H9 (cell line): ENCODE measurements around the gene MTHFD1. TPM values are rescaled to one million over a fixed set of nuclear protein-coding genes. Genes with fewer than 3 reads are reported as not detected.

Source experiments
- DNase-seq: peaks from one replicate; pipeline ENCODE4 v3.0.0-alpha.2; 2017
- H2AFZ ChIP-seq: one replicate; pipeline ENCODE4 v1.6.1; 2013; ENCODE audit warnings: mild to moderate bottlenecking, low read length, control low read depth, moderate library complexity
- H2AK5ac ChIP-seq: 2 replicates; pipeline ENCODE4 v1.6.1; 2013; ENCODE audit warnings: low read length, control low read depth, mixed read lengths; ENCODE audit not compliant: insufficient read length
- H2BK120ac ChIP-seq: one replicate; pipeline ENCODE4 v1.6.1; 2013; ENCODE audit warnings: low read depth, mild to moderate bottlenecking, low read length, control low read depth, inconsistent platforms; ENCODE audit not compliant: poor library complexity, severe bottlenecking
- H2BK12ac ChIP-seq: 2 replicates; pipeline ENCODE4 v1.6.1; 2013; ENCODE audit warnings: low read length, control low read depth, mixed read lengths, low read depth; ENCODE audit not compliant: insufficient read length
- H2BK15ac ChIP-seq: 2 replicates; pipeline ENCODE4 v1.6.1; 2013; ENCODE audit warnings: low read depth, low read length, control low read depth
- H2BK20ac ChIP-seq: one replicate; pipeline ENCODE4 v1.6.1; 2013; ENCODE audit warnings: low read depth, mild to moderate bottlenecking, low read length, control low read depth, inconsistent platforms; ENCODE audit not compliant: poor library complexity, severe bottlenecking
- H2BK5ac ChIP-seq: 2 replicates; pipeline ENCODE4 v1.6.1; 2013; ENCODE audit warnings: low read length, control low read depth, mixed read lengths; ENCODE audit not compliant: insufficient read length
- H3K14ac ChIP-seq: 2 replicates; pipeline ENCODE4 v1.6.1; 2013; ENCODE audit warnings: low read length, control low read depth; ENCODE audit not compliant: insufficient read depth
- H3K18ac ChIP-seq: 2 replicates; pipeline ENCODE4 v1.6.1; 2013; ENCODE audit warnings: low read depth, mild to moderate bottlenecking, mixed read lengths, low read length, control low read depth; ENCODE audit not compliant: insufficient read length
- H3K23ac ChIP-seq: 2 replicates; pipeline ENCODE4 v1.6.1; 2013; ENCODE audit warnings: low read length, control low read depth, mixed read lengths, low read depth; ENCODE audit not compliant: insufficient read length
- H3K23me2 ChIP-seq: 2 replicates; pipeline ENCODE4 v1.6.1; 2013; ENCODE audit warnings: low read depth, mild to moderate bottlenecking, mixed read lengths, low read length, control low read depth; ENCODE audit not compliant: insufficient read length, poor library complexity, severe bottlenecking
- H3K27ac ChIP-seq: 2 replicates; pipeline ENCODE4 v1.5.1; 2013; ENCODE audit warnings: low read length, control low read depth, mixed read lengths, low read depth; ENCODE audit not compliant: insufficient read length
- H3K27me3 ChIP-seq: 2 replicates; pipeline ENCODE4 v1.6.1; 2013; ENCODE audit warnings: low read length, control low read depth, inconsistent platforms; ENCODE audit not compliant: insufficient read depth
- H3K4ac ChIP-seq: 2 replicates; pipeline ENCODE4 v1.6.1; 2013; ENCODE audit warnings: low read depth, mild to moderate bottlenecking, control low read depth, inconsistent platforms, low read length, moderate library complexity
- H3K4me1 ChIP-seq: 2 replicates; pipeline ENCODE4 v1.6.1; 2013; ENCODE audit warnings: low read length, control low read depth, inconsistent platforms; ENCODE audit not compliant: insufficient read depth
- H3K4me2 ChIP-seq: 2 replicates; pipeline ENCODE4 v1.6.1; 2013; ENCODE audit warnings: low read length, control low read depth, mixed read lengths; ENCODE audit not compliant: insufficient read length, insufficient read depth
- H3K56ac ChIP-seq: 2 replicates; pipeline ENCODE4 v1.6.1; 2013; ENCODE audit warnings: low read depth, mild to moderate bottlenecking, mixed read lengths, low read length, control low read depth; ENCODE audit not compliant: insufficient read length
- H3K79me1 ChIP-seq: 2 replicates; pipeline ENCODE4 v1.6.1; 2013; ENCODE audit warnings: low read depth, mild to moderate bottlenecking, moderate library complexity, low read length, control low read depth, inconsistent platforms; ENCODE audit not compliant: insufficient read depth, poor library complexity, severe bottlenecking
- H3K79me2 ChIP-seq: 2 replicates; pipeline ENCODE4 v1.6.1; 2013; ENCODE audit warnings: low read length, control low read depth, inconsistent platforms; ENCODE audit not compliant: insufficient read depth
- H3K9ac ChIP-seq: 2 replicates; pipeline ENCODE4 v1.6.1; 2013; ENCODE audit warnings: low read length, control low read depth, mixed read lengths; ENCODE audit not compliant: insufficient read length; ENCODE audit errors: extremely low read depth
- H3K9me3 ChIP-seq: one replicate; pipeline ENCODE4 v1.6.1; 2013; ENCODE audit warnings: low read depth, low read length, inconsistent platforms; ENCODE audit not compliant: control insufficient read depth
- H3T11ph ChIP-seq: one replicate; pipeline ENCODE4 v1.6.1; 2013; ENCODE audit warnings: mild to moderate bottlenecking, low read length, control low read depth, inconsistent platforms
- H4K20me1 ChIP-seq: one replicate; pipeline ENCODE4 v1.6.1; 2013; ENCODE audit not compliant: control insufficient read depth, insufficient read length, insufficient read depth
- H4K5ac ChIP-seq: 2 replicates; pipeline ENCODE4 v1.6.1; 2013; ENCODE audit warnings: low read depth, mild to moderate bottlenecking, mixed read lengths, low read length, control low read depth; ENCODE audit not compliant: insufficient read length
- H4K8ac ChIP-seq: replicated peaks from 2 replicates; pipeline ENCODE4 v1.6.1; 2013; ENCODE audit warnings: low read length, control low read depth, mixed read lengths, low read depth; ENCODE audit not compliant: insufficient read length
- H4K91ac ChIP-seq: 2 replicates; pipeline ENCODE4 v1.6.1; 2013; ENCODE audit warnings: low read depth, mild to moderate bottlenecking, moderate library complexity, mixed read lengths, low read length, control low read depth; ENCODE audit not compliant: insufficient read length
- H3K27ac Mint-ChIP-seq, 3 experiments: 2 replicates in 2 of 3; 3 replicates in 1 of 3; pipeline ENCODE4 v1.8.0; 2020 to 2021; ENCODE audit warnings: mixed read lengths in 3 of 3, mild to moderate bottlenecking in 1 of 3, moderate library complexity in 1 of 3
- H3K27me3 Mint-ChIP-seq: 2 replicates; pipeline ENCODE4 v1.8.0; 2021; ENCODE audit warnings: low read depth, mild to moderate bottlenecking, moderate library complexity, mixed read lengths
- H3K36me3 Mint-ChIP-seq, 3 experiments: 2 replicates in 2 of 3; 3 replicates in 1 of 3; pipeline ENCODE4 v1.8.0; 2020 to 2021; ENCODE audit warnings: low read depth in 3 of 3, mixed read lengths in 3 of 3; ENCODE audit not compliant: insufficient read depth in 1 of 3
- H3K4me1 Mint-ChIP-seq, 2 experiments: 2 replicates each; pipeline ENCODE4 v1.8.0; 2020; ENCODE audit warnings: mixed read lengths in 2 of 2
- H3K4me3 Mint-ChIP-seq, 2 experiments: 2 replicates in 1 of 2; 3 replicates in 1 of 2; pipeline ENCODE4 v1.8.0; 2020 to 2021; ENCODE audit warnings: mild to moderate bottlenecking in 2 of 2, mixed read lengths in 2 of 2, moderate library complexity in 1 of 2
- H3K9me3 Mint-ChIP-seq, 2 experiments: 2 replicates in 1 of 2; 3 replicates in 1 of 2; pipeline ENCODE4 v1.8.0; 2020; ENCODE audit warnings: mild to moderate bottlenecking in 2 of 2, mixed read lengths in 2 of 2, moderate library complexity in 1 of 2
- CTCF ChIP-seq: fragments of 200-600 bp; sonication (generic); conservative IDR thresholded peaks from 3 replicates; pipeline ENCODE4 v1.8.0; 2021; ENCODE audit warnings: antibody characterized with exemption, mild to moderate bottlenecking
- WGBS: extraction: QIAGEN DNeasy Blood & Tissue Kit; methylation state at CpG from one replicate; pipeline ENCODE4 v1.1.7; 2013; ENCODE audit warnings: missing lambda C conversion rate, low lambda C conversion rate, mixed read lengths; ENCODE audit not compliant: insufficient read length; ENCODE audit errors: extremely low coverage; 5-methylcytosine and 5-hydroxymethylcytosine counted together
- total RNA-seq: library from RNA; stranded (reverse); gene quantifications from 2 replicates; pipeline ENCODE4 v1.2.1, GENCODE V29; 2021

Gene MTHFD1
- total RNA-seq, 1 experiment from 2014 or later = 203 TPM

GRCh38 chr14:64423987-64424386, 35.8 kb downstream of the MTHFD1 start:
- no CpG with 5 or more reads among the region's 6 CpGs for WGBS
- TF ChIP-seq CTCF = no peak
- Histone ChIP-seq H4K8ac (no peak overlapping the region), H3K4me2 (no peak overlapping the region), H3K9me3 (no peaks in the 10 kb centered on the region), H2BK5ac (no peak overlapping the region), H3K14ac (no peak overlapping the region), H3K56ac (no peak overlapping the region), H4K91ac (no peak overlapping the region), H2AFZ (no peak overlapping the region), H3K27me3 (no peaks in the 10 kb centered on the region), H3K27ac (no peak overlapping the region), H2BK12ac (no peak overlapping the region), H4K20me1 (no peaks in the 10 kb centered on the region), H3K79me2 (no peaks in the 10 kb centered on the region), H3K9ac (no peak overlapping the region), H3K79me1 (no peaks in the 10 kb centered on the region), H3K23ac (no peak overlapping the region), H3T11ph (no peak overlapping the region), H3K23me2 (peaks cover 2% of the 10 kb centered on the region), H2AK5ac (no peak overlapping the region), H3K4me1 (no peaks in the 10 kb centered on the region), H2BK15ac (no peak overlapping the region), H3K4ac (no peak overlapping the region), H2BK120ac (no peak overlapping the region), H4K5ac (no peak overlapping the region), H3K18ac (no peak overlapping the region), H2BK20ac (no peak overlapping the region)
- Mint-ChIP-seq H3K36me3 (peaks cover 53 to 95% (median 86%) of the 10 kb centered on the region in 3 experiments; a peak in 6 of 7 replicates), H3K4me1 (no peaks in the 10 kb centered on the region), H3K9me3 (no peaks in the 10 kb centered on the region), H3K27me3 (no peaks in the 10 kb centered on the region), H3K4me3 (no peak overlapping the region), H3K27ac (peak overlapping the region in 1 of 3 experiments; percentile 65; a peak in 1 of 7 replicates)
- DNase-seq = no peak
